HL-60 (cell line): ENCODE data around the gene ARMC5.

Source experiments
- DNase-seq, 2 experiments: peaks; one replicate each; pipeline ENCODE4 v3.0.0-alpha.2; 2010 to 2020; ENCODE audit warnings: low read depth in 1 of 2, low spot score in 1 of 2
- H3K27ac ChIP-seq: fragments of 250-450 bp; sonication (Bioruptor Pico); replicated peaks from 2 replicates; pipeline ENCODE4 v1.5.1; 2020; ENCODE audit warnings: mild to moderate bottlenecking, moderate library complexity
- H3K27me3 ChIP-seq: fragments of 250-450 bp; sonication (Bioruptor Pico); 2 replicates; pipeline ENCODE4 v1.5.1; 2021; ENCODE audit warnings: mild to moderate bottlenecking, moderate library complexity; ENCODE audit not compliant: insufficient read depth, poor library complexity, severe bottlenecking
- H3K4me3 ChIP-seq: replicated peaks from 2 replicates; pipeline ENCODE4 v1.5.1; 2011; ENCODE audit warnings: mild to moderate bottlenecking, control low read depth, low read length; ENCODE audit not compliant: insufficient read depth
- CTCF ChIP-seq: IDR thresholded peaks from one replicate; pipeline ENCODE4 v1.5.1; 2011; ENCODE audit warnings: low read length, control low read depth, inconsistent platforms; ENCODE audit not compliant: insufficient read depth
- GABPA ChIP-seq: IDR thresholded peaks from 2 replicates; pipeline ENCODE4 v1.6.1; 2012; ENCODE audit warnings: low read depth
- POLR2AphosphoS5 ChIP-seq: IDR thresholded peaks from 2 replicates; pipeline ENCODE4 v1.6.1; 2012; ENCODE audit warnings: low read depth
- REST ChIP-seq: IDR thresholded peaks from 2 replicates; pipeline ENCODE4 v1.6.1; 2012; ENCODE audit warnings: low read depth; ENCODE audit not compliant: insufficient replicate concordance
- SPI1 ChIP-seq: IDR thresholded peaks from 2 replicates; pipeline ENCODE4 v1.6.1; 2012; ENCODE audit warnings: low read depth, mild to moderate bottlenecking, borderline replicate concordance

Gene ARMC5

GRCh38 chr16:31487720-31488467 is 28.6 kb downstream of the ARMC5 start:
- peak; percentile 46 to 59 for DNase-seq
- Histone ChIP-seq H3K27me3 (no peaks in the 10 kb centered on the region), H3K27ac (peak overlapping the region; percentile 28; the same call in 1 of the 2 replicates), H3K4me3 (peak overlapping the region; percentile 62)
- TF ChIP-seq POLR2AphosphoS5 (peak; percentile 80), REST (no peak), SPI1 (no peak), CTCF (no peak)

GRCh38 chr16:31488468-31489297 is 29.4 kb downstream of the ARMC5 start:
- DNase-seq = no peak
- Histone ChIP-seq H3K27me3 (no peaks in the 10 kb centered on the region), H3K4me3 (no peak overlapping the region), H3K27ac (no peak overlapping the region)
- TF ChIP-seq REST (no peak), POLR2AphosphoS5 (peak; percentile 47)

- Histone ChIP-seq H3K27ac (no peak overlapping the region), H3K4me3 (no peak overlapping the region), H3K27me3 (no peaks in the 10 kb centered on the region)
- no peak for TF ChIP-seq POLR2AphosphoS5
- no peak for TF ChIP-seq REST
- TF ChIP-seq SPI1 = no peak
- TF ChIP-seq CTCF = no peak
- TF ChIP-seq GABPA = no peak
- no peak for DNase-seq
Measured at GRCh38 chr16:31489298-31489564, 29.9 kb downstream of the ARMC5 start.
